Brain microvascular endothelial cell (primary cell): Measurements from ENCODE around the gene ZNF609.
A peak's percentile ranks its signal among the peaks of the same experiment; 100 is the strongest.
"Not testable (repeated sequence)": the region's sequence is repeated elsewhere in the genome, so short reads cannot be mapped to it uniquely, and the experiment has no call there.

ENCODE experiments used
- DNase-seq: peaks from one replicate; pipeline ENCODE4 v3.0.0-alpha.2; 2020
- H3K27ac ChIP-seq: fragments of 250-450 bp; sonication (Bioruptor Pico); 2 replicates; pipeline ENCODE4 v1.5.1; 2020; ENCODE audit warnings: mild to moderate bottlenecking, moderate library complexity
- H3K27me3 ChIP-seq: fragments of 250-450 bp; sonication (Bioruptor Pico); replicated peaks from 2 replicates; pipeline ENCODE4 v1.5.1; 2020; ENCODE audit warnings: mild to moderate bottlenecking
- H3K36me3 ChIP-seq: fragments of 250-450 bp; sonication (Bioruptor Pico); replicated peaks from 2 replicates; pipeline ENCODE4 v1.5.1; 2020; ENCODE audit warnings: mild to moderate bottlenecking
- H3K4me3 ChIP-seq: 2 replicates; pipeline ENCODE4 v1.5.1; 2011; ENCODE audit warnings: low read depth, mild to moderate bottlenecking, control low read depth, low read length, moderate library complexity
- CTCF ChIP-seq: IDR thresholded peaks from 2 replicates; pipeline ENCODE4 v1.5.1; 2011; ENCODE audit warnings: low read depth, mild to moderate bottlenecking, moderate library complexity, low read length, control low read depth, inconsistent platforms; ENCODE audit errors: missing control alignments
- in situ Hi-C: cut with HindIII; loops from 2 replicates; pipeline ENCODE4 v1.10.0; 2017; ENCODE audit warnings: low sequenced_read_pairs, low pct_ligation_motif_present

Gene ZNF609

GRCh38 chr15:64634576-64635498, 174.5 kb downstream of the ZNF609 start:
- no peak overlapping the region for H3K4me3 ChIP-seq
- peak; percentile 52 for DNase-seq
- H3K27ac ChIP-seq: no peak overlapping the region
- TF ChIP-seq CTCF: no peak
- H3K36me3 ChIP-seq: no peaks in the 10 kb centered on the region
- in situ Hi-C loops: no loop called here
- H3K27me3 ChIP-seq: no peaks in the 10 kb centered on the region

DNA sequence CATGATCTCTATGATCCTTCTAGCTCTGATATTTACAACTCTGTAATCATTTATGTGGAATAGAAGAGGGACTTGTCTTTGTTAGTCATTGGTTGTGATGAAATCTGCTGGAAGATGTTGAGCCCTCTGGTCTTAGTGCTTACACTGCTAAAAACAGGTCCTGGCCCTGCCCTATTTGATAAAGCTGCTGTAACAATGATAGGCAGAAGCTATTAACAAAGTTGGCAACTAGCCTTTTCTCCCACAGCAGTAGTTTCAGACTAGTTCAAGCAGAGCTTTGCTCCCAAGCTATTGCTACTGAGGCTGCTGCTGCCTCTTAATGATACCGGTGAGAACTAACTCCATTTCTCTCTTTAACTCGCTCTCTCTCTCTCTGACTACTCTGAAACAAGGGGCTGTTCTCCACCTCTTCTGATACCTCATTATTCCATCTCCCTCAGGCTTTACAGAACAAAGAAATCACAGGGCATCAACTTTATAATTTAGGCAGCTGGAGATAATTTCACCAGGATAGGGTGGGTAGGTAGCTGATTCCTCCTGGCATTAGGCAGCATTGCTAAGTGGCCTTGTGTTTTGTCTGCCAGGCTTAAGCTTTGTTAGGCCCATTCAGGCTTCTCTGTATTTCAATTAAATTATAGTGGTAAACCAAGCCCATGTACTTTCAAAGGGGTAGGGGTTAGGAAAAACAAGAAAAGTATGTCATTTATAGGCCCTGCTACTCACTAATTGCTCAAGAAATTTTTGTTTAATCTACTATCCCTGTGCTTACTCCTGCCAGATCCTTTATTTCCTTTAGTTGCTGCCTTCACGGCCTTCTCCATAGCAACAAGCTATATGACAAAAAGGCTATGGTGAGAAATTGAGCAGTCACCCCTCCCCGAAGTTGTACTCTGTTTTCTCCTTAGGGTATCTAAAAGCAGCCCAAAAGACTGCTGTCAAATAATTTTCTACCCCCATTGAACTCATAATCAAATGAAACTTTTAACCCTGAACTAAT, 175.4 kb downstream of the ZNF609 start:
- Histone ChIP-seq H3K36me3 (no peaks in the 10 kb centered on the region), H3K4me3 (no peak overlapping the region), H3K27ac (no peak overlapping the region), H3K27me3 (no peaks in the 10 kb centered on the region)
- TF ChIP-seq CTCF: no peak
- peak; percentile 42 for DNase-seq
- in situ Hi-C loops: no loop called here

- H3K36me3 ChIP-seq: no peaks in the 10 kb centered on the region
- no peaks in the 10 kb centered on the region for H3K27me3 ChIP-seq
- no peak overlapping the region for H3K4me3 ChIP-seq
- no peak for TF ChIP-seq CTCF
- in situ Hi-C loops: no loop called here
- H3K27ac ChIP-seq: no peak overlapping the region
- no peak for DNase-seq
Observed at GRCh38 chr15:64636556-64636955, 176.2 kb downstream of the ZNF609 start.

GRCh38 chr15:64637412-64637811, 177.0 kb downstream of the ZNF609 start:
- Histone ChIP-seq H3K4me3 (no peak overlapping the region), H3K36me3 (no peaks in the 10 kb centered on the region), H3K27me3 (no peaks in the 10 kb centered on the region), H3K27ac (no peak overlapping the region)
- DNase-seq: no peak
- in situ Hi-C loops: no loop called here
- TF ChIP-seq CTCF: no peak

GRCh38 chr15:64639744-64640143, 179.4 kb downstream of the ZNF609 start:
- H3K36me3 ChIP-seq, H3K4me3 ChIP-seq, DNase-seq, H3K27ac ChIP-seq, H3K27me3 ChIP-seq, in situ Hi-C loops: not testable (repeated sequence)
